Brain microvascular endothelial cell (primary cell): ENCODE data around the gene SDK1.

ENCODE experiments used
- DNase-seq: peaks from one replicate; pipeline ENCODE4 v3.0.0-alpha.2; 2020
- H3K27ac ChIP-seq: fragments of 250-450 bp; sonication (Bioruptor Pico); 2 replicates; pipeline ENCODE4 v1.5.1; 2020; ENCODE audit warnings: mild to moderate bottlenecking, moderate library complexity
- H3K27me3 ChIP-seq: fragments of 250-450 bp; sonication (Bioruptor Pico); replicated peaks from 2 replicates; pipeline ENCODE4 v1.5.1; 2020; ENCODE audit warnings: mild to moderate bottlenecking
- H3K36me3 ChIP-seq: fragments of 250-450 bp; sonication (Bioruptor Pico); replicated peaks from 2 replicates; pipeline ENCODE4 v1.5.1; 2020; ENCODE audit warnings: mild to moderate bottlenecking
- H3K4me3 ChIP-seq: 2 replicates; pipeline ENCODE4 v1.5.1; 2011; ENCODE audit warnings: low read depth, mild to moderate bottlenecking, control low read depth, low read length, moderate library complexity
- in situ Hi-C: cut with HindIII; loops from 2 replicates; pipeline ENCODE4 v1.10.0; 2017; ENCODE audit warnings: low sequenced_read_pairs, low pct_ligation_motif_present
- TF ChIP-seq, protein P1 (sequence below): IDR thresholded peaks from 2 replicates; pipeline ENCODE4 v1.5.1; 2011; ENCODE audit warnings: low read depth, mild to moderate bottlenecking, moderate library complexity, low read length, control low read depth, inconsistent platforms; ENCODE audit errors: missing control alignments

The SDK1 gene

GRCh38 chr7:4043988-4044387, 742.9 kb downstream of the SDK1 start:
- Histone ChIP-seq H3K4me3 (no peak overlapping the region), H3K27ac (no peak overlapping the region), H3K36me3 (no peaks in the 10 kb centered on the region), H3K27me3 (no peaks in the 10 kb centered on the region)
- DNase-seq: no peak
- in situ Hi-C loops: no loop called here
- TF ChIP-seq, protein P1, sequence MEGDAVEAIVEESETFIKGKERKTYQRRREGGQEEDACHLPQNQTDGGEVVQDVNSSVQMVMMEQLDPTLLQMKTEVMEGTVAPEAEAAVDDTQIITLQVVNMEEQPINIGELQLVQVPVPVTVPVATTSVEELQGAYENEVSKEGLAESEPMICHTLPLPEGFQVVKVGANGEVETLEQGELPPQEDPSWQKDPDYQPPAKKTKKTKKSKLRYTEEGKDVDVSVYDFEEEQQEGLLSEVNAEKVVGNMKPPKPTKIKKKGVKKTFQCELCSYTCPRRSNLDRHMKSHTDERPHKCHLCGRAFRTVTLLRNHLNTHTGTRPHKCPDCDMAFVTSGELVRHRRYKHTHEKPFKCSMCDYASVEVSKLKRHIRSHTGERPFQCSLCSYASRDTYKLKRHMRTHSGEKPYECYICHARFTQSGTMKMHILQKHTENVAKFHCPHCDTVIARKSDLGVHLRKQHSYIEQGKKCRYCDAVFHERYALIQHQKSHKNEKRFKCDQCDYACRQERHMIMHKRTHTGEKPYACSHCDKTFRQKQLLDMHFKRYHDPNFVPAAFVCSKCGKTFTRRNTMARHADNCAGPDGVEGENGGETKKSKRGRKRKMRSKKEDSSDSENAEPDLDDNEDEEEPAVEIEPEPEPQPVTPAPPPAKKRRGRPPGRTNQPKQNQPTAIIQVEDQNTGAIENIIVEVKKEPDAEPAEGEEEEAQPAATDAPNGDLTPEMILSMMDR: no peak

GRCh38 chr7:4045450-4045849, 744.4 kb downstream of the SDK1 start:
- Histone ChIP-seq H3K36me3 (no peaks in the 10 kb centered on the region), H3K4me3 (no peak overlapping the region), H3K27me3 (no peaks in the 10 kb centered on the region), H3K27ac (no peak overlapping the region)
- in situ Hi-C loops: no loop called here
- DNase-seq: no peak
- TF ChIP-seq, protein P1: no peak

DNA sequence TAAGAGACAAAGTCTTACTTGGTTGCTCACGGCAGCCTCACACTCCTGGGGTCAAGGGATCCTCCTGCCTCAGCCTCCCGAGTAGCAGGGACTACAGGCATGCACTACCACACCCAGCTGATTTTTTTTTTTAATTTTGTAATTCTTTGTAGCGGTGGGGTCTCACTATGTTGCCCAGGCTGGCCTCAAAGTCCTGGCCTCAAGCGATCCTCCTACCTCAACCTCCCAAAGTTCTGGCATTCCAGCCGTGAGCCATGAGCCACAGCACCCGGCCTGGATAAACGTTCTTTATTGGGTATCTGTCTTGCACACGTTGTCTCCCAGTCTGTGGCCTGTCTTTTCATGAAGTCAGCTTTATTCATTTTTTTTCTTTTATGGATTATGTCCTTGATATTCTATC, 744.9 kb downstream of the SDK1 start:
- H3K36me3 ChIP-seq: no peaks in the 10 kb centered on the region
- in situ Hi-C loops: no loop called here
- TF ChIP-seq, protein P1: no peak
- H3K27ac ChIP-seq: no peak overlapping the region
- H3K27me3 ChIP-seq: no peaks in the 10 kb centered on the region
- no peak overlapping the region for H3K4me3 ChIP-seq
- no peak for DNase-seq

DNA sequence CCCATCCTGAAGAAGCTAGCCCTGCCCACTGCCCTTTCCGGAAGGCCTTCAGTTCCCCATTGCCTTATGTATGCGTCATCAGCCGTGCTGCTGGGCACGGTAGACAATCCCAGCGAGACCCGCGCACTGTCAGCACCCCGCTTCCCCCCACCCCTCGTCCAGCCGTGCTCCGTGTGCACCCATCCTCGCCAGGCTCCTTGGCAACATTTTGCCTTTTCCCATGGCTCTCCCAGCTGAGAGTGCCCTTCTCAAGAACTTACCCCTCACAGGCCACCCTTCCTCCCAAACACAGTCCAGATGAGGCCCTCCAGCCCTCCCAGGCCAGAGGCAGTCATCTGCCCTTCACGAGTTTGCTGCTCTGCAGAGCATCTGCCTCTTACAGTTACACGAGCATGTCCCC, 747.3 kb downstream of the SDK1 start:
- DNase-seq: no peak
- in situ Hi-C loops: no loop called here
- Histone ChIP-seq H3K27me3 (no peaks in the 10 kb centered on the region), H3K36me3 (no peaks in the 10 kb centered on the region), H3K4me3 (no peak overlapping the region), H3K27ac (no peak overlapping the region)
- TF ChIP-seq, protein P1: no peak

DNA sequence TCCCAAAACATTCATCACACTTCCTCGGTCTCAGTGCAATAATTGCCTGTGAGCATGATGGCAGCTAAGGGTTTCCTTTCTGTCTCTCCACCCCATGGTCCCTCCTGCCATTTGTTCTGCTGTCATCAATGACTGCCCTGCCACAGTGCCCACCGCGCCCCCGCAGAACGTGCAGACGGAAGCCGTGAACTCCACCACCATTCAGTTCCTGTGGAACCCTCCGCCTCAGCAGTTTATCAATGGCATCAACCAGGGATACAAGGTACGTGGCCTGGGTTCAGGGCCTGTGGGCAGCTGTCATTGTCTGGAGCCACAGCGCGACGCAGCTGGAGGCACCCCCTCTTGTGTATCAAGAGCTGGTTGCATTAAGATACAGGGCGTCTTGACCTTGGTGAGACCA, 748.1 kb downstream of the SDK1 start:
- Histone ChIP-seq H3K4me3 (no peak overlapping the region), H3K27me3 (no peaks in the 10 kb centered on the region), H3K27ac (no peak overlapping the region), H3K36me3 (no peaks in the 10 kb centered on the region)
- in situ Hi-C loops: no loop called here
- TF ChIP-seq, protein P1: no peak
- DNase-seq: no peak

- Histone ChIP-seq H3K4me3 (no peak overlapping the region), H3K27ac (no peak overlapping the region), H3K27me3 (no peaks in the 10 kb centered on the region), H3K36me3 (no peaks in the 10 kb centered on the region)
- no peak for DNase-seq
- TF ChIP-seq, protein P1: no peak
- in situ Hi-C loops: no loop called here
Measured at GRCh38 chr7:4050126-4050660, 749.1 kb downstream of the SDK1 start.
